OCI-LY7 (cell line): Measurements from ENCODE around the gene ANG.

ENCODE experiments used
- EZH2phosphoT487 ChIP-seq: fragments of 200-600 bp; sonication (generic); IDR thresholded peaks from 2 replicates; pipeline ENCODE4 v1.6.1; 2018; ENCODE audit warnings: low read depth, borderline replicate concordance, mild to moderate bottlenecking, mixed run types, antibody characterized with exemption, low read length, moderate library complexity, mixed read lengths
- TF ChIP-seq, protein P1 (sequence below): fragments of 200-600 bp; sonication (generic); conservative IDR thresholded peaks from 2 replicates; pipeline ENCODE4 v1.5.1; 2014; ENCODE audit warnings: mild to moderate bottlenecking, antibody characterized with exemption, low read length, moderate library complexity, mixed read lengths

DNA sequence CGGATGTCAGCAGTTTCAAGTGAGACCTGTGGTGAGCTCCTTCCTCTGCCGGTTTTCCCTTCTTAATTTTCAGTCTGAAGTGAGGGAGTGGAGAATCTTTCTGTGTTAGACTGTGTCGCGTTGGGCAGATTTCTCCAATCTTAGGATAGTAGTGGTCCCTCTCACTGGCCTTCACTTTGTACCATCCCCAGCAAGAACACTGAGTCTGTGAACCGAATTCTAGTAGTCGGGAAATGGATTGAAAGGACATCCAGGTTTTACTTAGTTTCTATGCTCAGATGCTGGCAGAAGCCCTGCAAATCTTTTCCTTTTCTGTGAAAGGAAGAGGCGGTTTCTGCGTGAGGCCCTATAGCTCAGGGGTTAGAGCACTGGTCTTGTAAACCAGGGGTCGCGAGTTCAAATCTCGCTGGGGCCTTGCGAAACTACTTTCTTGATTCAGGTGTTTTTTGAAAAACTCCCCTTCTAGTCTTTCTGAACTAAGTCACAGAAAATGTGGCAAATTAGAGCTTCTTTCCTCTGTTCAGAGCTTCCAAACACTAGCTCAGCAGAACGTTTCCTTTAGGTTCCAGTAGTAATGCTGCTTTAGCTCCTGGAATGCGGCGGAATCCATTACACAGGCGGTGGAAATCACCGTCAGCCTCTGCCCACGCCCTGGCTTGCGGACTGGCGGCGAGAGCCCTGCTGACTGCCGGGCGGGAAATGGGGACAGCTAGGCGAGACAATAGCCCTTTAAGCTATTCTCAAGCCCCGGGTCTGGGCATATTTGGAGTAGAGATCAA is 7.0 kb upstream of the ANG start:
- TF ChIP-seq, protein P1, sequence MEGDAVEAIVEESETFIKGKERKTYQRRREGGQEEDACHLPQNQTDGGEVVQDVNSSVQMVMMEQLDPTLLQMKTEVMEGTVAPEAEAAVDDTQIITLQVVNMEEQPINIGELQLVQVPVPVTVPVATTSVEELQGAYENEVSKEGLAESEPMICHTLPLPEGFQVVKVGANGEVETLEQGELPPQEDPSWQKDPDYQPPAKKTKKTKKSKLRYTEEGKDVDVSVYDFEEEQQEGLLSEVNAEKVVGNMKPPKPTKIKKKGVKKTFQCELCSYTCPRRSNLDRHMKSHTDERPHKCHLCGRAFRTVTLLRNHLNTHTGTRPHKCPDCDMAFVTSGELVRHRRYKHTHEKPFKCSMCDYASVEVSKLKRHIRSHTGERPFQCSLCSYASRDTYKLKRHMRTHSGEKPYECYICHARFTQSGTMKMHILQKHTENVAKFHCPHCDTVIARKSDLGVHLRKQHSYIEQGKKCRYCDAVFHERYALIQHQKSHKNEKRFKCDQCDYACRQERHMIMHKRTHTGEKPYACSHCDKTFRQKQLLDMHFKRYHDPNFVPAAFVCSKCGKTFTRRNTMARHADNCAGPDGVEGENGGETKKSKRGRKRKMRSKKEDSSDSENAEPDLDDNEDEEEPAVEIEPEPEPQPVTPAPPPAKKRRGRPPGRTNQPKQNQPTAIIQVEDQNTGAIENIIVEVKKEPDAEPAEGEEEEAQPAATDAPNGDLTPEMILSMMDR = no peak
- no peak for TF ChIP-seq EZH2phosphoT487
